ENCODE measurements around the gene SNX1. TPM values are rescaled to one million over a fixed set of nuclear protein-coding genes. Genes with fewer than 3 reads are reported as not detected.

Gene SNX1
- total and polyA plus RNA-seq, 2 of the 13 experiments (the other 11 are each of a cell fraction or from before 2014, with no cell fraction given) = 29.3 to 60.1 TPM

DNA sequence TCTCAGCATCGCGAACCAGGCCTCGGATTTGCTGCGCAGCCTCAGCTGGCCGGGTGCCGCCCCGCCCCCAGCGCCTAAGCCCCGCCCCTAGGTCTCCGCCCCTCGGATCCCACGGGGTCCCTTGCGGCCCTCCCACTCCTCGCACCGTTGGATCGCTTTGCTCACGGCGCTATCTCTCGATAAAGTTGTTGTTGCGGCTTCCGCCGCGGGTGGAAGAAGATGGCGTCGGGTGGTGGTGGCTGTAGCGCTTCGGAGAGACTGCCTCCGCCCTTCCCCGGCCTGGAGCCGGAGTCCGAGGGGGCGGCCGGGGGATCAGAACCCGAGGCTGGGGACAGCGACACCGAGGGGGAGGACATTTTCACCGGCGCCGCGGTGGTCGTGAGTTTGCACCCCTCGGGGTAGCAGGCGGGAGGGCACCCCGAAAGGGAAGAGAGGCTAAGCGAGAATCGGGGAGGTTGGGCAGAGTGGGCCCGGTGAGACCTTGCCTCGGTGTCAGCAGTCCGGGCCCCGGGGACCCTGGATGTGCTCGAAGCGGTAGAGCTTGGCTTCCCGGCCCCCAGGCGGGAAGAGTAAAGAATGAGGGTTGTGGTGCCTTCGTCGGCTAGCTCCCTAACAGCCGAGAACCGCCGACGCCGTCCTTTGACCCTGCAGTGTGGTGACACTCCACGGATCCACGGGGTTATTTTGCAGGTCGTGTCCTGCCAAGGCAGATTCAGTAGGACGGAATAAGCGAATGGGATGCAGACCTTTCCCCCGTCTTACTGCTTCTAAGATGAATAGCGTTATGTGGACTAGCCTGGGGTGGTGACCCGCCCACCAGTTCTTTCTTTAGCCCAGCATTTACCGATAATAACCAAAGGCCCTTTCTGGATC, at the start of gene SNX1 (continued):
- 0 out of 2 replicates have a peak, but pooled peaks have one; percentile 40 for TF ChIP-seq ZBTB34 (CRISPR knock-in tag; IDR thresholded peaks at IDR 0.05)
- peak; percentile 30; the same call in 1 of the 2 replicates for TF ChIP-seq ATF7-NPFF (CRISPR knock-in tag; IDR thresholded peaks at IDR 0.05; ENCODE audit: low read depth)
- TF ChIP-seq POGK (CRISPR knock-in tag; conservative IDR thresholded peaks at IDR 0.05) = peak; percentile 71
- TF ChIP-seq TEAD3 (CRISPR knock-in tag; optimal IDR thresholded peaks at IDR 0.05; ENCODE audit: borderline replicate concordance) = peak; percentile 68
- TF ChIP-seq ASH2L (IDR thresholded peaks at IDR 0.05; ENCODE audit: insufficient read length, low read depth, low read length) = peak; percentile 96
- TF ChIP-seq MXI1 (IDR thresholded peaks at IDR 0.05; ENCODE audit: borderline replicate concordance, low read depth, low read length) = peak; percentile 81; the same call in 1 of the 3 replicates
- peak; percentile 65 for TF ChIP-seq NCOA2 (CRISPR knock-in tag; IDR thresholded peaks at IDR 0.05)
- peak; percentile 68; the same call in 1 of the 2 replicates for TF ChIP-seq PHF21A (CRISPR knock-in tag; IDR thresholded peaks at IDR 0.05)
- TF ChIP-seq ZNF644 (CRISPR knock-in tag; IDR thresholded peaks at IDR 0.05; ENCODE audit: low read depth) = 0 out of 2 replicates have a peak, but pooled peaks have one; percentile 32
- TF ChIP-seq NFYB (CRISPR knock-in tag; IDR thresholded peaks at IDR 0.05) = peak; percentile 24; the same call in 1 of the 2 replicates
- no peak for TF ChIP-seq IKZF1 (IDR thresholded peaks at IDR 0.05)
- peak; percentile 78 for TF ChIP-seq BORCS8-MEF2B (CRISPR knock-in tag; IDR thresholded peaks at IDR 0.05)
- no peak for TF ChIP-seq ZNF589 (CRISPR knock-in tag; conservative IDR thresholded peaks at IDR 0.05)
- TF ChIP-seq ATF7 (IDR thresholded peaks at IDR 0.05) = no peak
- no peak for TF ChIP-seq ATF7 (CRISPR knock-in tag; IDR thresholded peaks at IDR 0.05)
- TF ChIP-seq KLF11 (CRISPR knock-in tag; IDR thresholded peaks at IDR 0.05) = peak; percentile 83; the same call in 1 of the 2 replicates
- TF ChIP-seq KAT8 (CRISPR knock-in tag; IDR thresholded peaks at IDR 0.05) = peak; percentile 95
- 0 out of 2 replicates have a peak, but pooled peaks have one; percentile 71 for TF ChIP-seq ZNF235 (CRISPR knock-in tag; IDR thresholded peaks at IDR 0.05; ENCODE audit: borderline replicate concordance)
- peak; percentile 75 for TF ChIP-seq CCAR2 (optimal IDR thresholded peaks at IDR 0.05; ENCODE audit: low read depth, low read length)
- peak; percentile 69 for TF ChIP-seq ATF2 (CRISPR knock-in tag; IDR thresholded peaks at IDR 0.05)

All from HepG2 (cell line).